ENCODE data around the gene CNTNAP2.

CNTNAP2 gene

DNA sequence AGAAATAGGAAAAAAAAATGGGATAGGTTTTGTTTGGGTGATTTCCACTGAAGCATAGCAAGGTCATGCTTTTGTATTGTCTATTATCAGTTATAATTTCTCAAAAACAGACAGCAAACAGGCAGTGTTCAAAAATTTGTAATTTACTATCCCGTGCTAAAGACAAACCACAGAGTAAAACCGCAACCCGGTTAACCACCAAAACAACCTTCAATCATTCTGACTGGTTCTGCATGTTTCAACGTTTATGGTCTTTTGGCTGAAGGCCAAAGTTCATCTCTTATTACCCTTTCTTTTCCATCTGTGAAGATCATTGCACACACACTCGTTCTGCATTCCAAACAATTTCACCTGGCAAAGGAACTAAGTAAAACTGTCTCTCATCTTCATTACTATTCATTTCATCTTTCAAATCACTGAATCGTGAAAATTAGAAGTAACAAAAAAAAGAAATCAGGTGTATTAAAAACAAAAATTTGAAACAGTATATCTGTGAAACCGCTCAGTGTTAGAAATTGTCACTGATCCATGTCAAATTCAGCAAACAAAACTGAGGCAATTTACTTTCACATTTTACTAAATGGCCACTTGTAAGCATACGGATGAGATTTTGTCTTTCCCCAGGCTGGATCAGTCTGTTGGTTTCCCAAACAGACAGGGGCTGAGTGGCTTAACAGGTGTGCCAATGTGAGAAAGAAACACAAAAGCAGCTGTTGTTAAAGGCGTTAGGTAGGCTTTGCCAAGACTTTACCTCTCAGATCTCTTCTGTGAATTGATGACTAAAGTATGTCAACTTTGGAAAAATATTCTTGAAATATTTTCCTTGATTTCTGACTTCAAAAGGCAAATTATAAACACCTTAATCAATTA lies 539.6 kb downstream of the CNTNAP2 start (continued):
- TF ChIP-seq, protein P1, sequence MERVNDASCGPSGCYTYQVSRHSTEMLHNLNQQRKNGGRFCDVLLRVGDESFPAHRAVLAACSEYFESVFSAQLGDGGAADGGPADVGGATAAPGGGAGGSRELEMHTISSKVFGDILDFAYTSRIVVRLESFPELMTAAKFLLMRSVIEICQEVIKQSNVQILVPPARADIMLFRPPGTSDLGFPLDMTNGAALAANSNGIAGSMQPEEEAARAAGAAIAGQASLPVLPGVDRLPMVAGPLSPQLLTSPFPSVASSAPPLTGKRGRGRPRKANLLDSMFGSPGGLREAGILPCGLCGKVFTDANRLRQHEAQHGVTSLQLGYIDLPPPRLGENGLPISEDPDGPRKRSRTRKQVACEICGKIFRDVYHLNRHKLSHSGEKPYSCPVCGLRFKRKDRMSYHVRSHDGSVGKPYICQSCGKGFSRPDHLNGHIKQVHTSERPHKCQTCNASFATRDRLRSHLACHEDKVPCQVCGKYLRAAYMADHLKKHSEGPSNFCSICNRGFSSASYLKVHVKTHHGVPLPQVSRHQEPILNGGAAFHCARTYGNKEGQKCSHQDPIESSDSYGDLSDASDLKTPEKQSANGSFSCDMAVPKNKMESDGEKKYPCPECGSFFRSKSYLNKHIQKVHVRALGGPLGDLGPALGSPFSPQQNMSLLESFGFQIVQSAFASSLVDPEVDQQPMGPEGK (tag by site-specific recombination; IDR thresholded peaks at IDR 0.05), result 0 out of 2 replicates have a peak, but pooled peaks have one; percentile 28
- TF ChIP-seq RBAK (tag by site-specific recombination; IDR thresholded peaks at IDR 0.05), result no peak
- no peak for TF ChIP-seq ZNF112 (tag by site-specific recombination; IDR thresholded peaks at IDR 0.05)
- no peak for TF ChIP-seq ZNF777 (tag by site-specific recombination; IDR thresholded peaks at IDR 0.05; ENCODE audit: borderline replicate concordance)
- TF ChIP-seq ZNF560 (tag by site-specific recombination; IDR thresholded peaks at IDR 0.05; ENCODE audit: borderline replicate concordance), result no peak
- peak; percentile 86 for TF ChIP-seq ZNF366 (tag by site-specific recombination; conservative IDR thresholded peaks at IDR 0.05)
- no peak for TF ChIP-seq MYNN (tag by site-specific recombination; IDR thresholded peaks at IDR 0.05; ENCODE audit: borderline replicate concordance)
- no peak for TF ChIP-seq ZNF610 (tag by site-specific recombination; IDR thresholded peaks at IDR 0.05; ENCODE audit: borderline replicate concordance)
- TF ChIP-seq, protein P2, sequence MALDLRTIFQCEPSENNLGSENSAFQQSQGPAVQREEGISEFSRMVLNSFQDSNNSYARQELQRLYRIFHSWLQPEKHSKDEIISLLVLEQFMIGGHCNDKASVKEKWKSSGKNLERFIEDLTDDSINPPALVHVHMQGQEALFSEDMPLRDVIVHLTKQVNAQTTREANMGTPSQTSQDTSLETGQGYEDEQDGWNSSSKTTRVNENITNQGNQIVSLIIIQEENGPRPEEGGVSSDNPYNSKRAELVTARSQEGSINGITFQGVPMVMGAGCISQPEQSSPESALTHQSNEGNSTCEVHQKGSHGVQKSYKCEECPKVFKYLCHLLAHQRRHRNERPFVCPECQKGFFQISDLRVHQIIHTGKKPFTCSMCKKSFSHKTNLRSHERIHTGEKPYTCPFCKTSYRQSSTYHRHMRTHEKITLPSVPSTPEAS (tag by site-specific recombination; IDR thresholded peaks at IDR 0.05), result peak; percentile 66
- TF ChIP-seq HOXC10 (CRISPR knock-in tag; IDR thresholded peaks at IDR 0.05), result no peak
- no peak for TF ChIP-seq ZNF600 (tag by site-specific recombination; IDR thresholded peaks at IDR 0.05)
- no peak for TF ChIP-seq ZBTB1 (tag by site-specific recombination; IDR thresholded peaks at IDR 0.05)
- no peak for TF ChIP-seq ZNF530 (tag by site-specific recombination; IDR thresholded peaks at IDR 0.05; ENCODE audit: low read depth)
- no peak for TF ChIP-seq SALL2 (tag by site-specific recombination; IDR thresholded peaks at IDR 0.05; ENCODE audit: borderline replicate concordance)
- TF ChIP-seq, protein P3, sequence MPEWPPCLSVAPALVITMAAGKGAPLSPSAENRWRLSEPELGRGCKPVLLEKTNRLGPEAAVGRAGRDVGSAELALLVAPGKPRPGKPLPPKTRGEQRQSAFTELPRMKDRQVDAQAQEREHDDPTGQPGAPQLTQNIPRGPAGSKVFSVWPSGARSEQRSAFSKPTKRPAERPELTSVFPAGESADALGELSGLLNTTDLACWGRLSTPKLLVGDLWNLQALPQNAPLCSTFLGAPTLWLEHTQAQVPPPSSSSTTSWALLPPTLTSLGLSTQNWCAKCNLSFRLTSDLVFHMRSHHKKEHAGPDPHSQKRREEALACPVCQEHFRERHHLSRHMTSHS (tag by site-specific recombination; IDR thresholded peaks at IDR 0.05), result no peak; the same call in 1 of the 2 replicates
- TF ChIP-seq TCF7L2 (IDR thresholded peaks at IDR 0.05; ENCODE audit: borderline replicate concordance, low read depth, low read length), result peak; percentile 84
- TF ChIP-seq SCRT1 (tag by site-specific recombination; IDR thresholded peaks at IDR 0.05; ENCODE audit: borderline replicate concordance), result no peak
- no peak for TF ChIP-seq ZNF114 (tag by site-specific recombination; IDR thresholded peaks at IDR 0.05)
- no peak for TF ChIP-seq ZNF664 (tag by site-specific recombination; IDR thresholded peaks at IDR 0.05)
- TF ChIP-seq ZNF747 (tag by site-specific recombination; IDR thresholded peaks at IDR 0.05), result no peak
- no peak for TF ChIP-seq ZNF311 (tag by site-specific recombination; IDR thresholded peaks at IDR 0.05; ENCODE audit: borderline replicate concordance)
- TF ChIP-seq ZNF155 (tag by site-specific recombination; IDR thresholded peaks at IDR 0.05), result no peak
- 0 out of 2 replicates have a peak, but pooled peaks have one; percentile 6 for TF ChIP-seq PRDM1 (tag by site-specific recombination; IDR thresholded peaks at IDR 0.05)
- TF ChIP-seq, protein P4, sequence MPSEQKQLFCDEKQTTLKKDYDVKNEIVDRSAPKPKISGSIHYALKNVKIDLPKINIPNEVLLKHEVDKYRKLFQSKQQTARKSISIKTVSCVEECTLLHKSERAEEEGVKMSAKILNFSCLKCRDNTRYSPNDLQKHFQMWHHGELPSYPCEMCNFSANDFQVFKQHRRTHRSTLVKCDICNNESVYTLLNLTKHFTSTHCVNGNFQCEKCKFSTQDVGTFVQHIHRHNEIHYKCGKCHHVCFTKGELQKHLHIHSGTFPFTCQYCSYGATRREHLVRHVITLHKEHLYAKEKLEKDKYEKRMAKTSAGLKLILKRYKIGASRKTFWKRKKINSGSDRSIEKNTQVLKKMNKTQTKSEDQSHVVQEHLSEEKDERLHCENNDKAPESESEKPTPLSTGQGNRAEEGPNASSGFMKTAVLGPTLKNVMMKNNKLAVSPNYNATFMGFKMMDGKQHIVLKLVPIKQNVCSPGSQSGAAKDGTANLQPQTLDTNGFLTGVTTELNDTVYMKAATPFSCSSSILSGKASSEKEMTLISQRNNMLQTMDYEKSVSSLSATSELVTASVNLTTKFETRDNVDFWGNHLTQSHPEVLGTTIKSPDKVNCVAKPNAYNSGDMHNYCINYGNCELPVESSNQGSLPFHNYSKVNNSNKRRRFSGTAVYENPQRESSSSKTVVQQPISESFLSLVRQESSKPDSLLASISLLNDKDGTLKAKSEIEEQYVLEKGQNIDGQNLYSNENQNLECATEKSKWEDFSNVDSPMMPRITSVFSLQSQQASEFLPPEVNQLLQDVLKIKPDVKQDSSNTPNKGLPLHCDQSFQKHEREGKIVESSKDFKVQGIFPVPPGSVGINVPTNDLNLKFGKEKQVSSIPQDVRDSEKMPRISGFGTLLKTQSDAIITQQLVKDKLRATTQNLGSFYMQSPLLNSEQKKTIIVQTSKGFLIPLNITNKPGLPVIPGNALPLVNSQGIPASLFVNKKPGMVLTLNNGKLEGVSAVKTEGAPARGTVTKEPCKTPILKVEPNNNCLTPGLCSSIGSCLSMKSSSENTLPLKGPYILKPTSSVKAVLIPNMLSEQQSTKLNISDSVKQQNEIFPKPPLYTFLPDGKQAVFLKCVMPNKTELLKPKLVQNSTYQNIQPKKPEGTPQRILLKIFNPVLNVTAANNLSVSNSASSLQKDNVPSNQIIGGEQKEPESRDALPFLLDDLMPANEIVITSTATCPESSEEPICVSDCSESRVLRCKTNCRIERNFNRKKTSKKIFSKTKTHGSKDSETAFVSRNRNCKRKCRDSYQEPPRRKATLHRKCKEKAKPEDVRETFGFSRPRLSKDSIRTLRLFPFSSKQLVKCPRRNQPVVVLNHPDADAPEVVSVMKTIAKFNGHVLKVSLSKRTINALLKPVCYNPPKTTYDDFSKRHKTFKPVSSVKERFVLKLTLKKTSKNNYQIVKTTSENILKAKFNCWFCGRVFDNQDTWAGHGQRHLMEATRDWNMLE (tag by site-specific recombination; conservative IDR thresholded peaks at IDR 0.05; ENCODE audit: low read depth), result 0 out of 2 replicates have a peak, but pooled peaks have one; percentile 26
- TF ChIP-seq, protein P5, sequence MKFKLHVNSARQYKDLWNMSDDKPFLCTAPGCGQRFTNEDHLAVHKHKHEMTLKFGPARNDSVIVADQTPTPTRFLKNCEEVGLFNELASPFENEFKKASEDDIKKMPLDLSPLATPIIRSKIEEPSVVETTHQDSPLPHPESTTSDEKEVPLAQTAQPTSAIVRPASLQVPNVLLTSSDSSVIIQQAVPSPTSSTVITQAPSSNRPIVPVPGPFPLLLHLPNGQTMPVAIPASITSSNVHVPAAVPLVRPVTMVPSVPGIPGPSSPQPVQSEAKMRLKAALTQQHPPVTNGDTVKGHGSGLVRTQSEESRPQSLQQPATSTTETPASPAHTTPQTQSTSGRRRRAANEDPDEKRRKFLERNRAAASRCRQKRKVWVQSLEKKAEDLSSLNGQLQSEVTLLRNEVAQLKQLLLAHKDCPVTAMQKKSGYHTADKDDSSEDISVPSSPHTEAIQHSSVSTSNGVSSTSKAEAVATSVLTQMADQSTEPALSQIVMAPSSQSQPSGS (tag by site-specific recombination; IDR thresholded peaks at IDR 0.05; ENCODE audit: low read depth), result 0 out of 2 replicates have a peak, but pooled peaks have one; percentile 26
- no peak for TF ChIP-seq ZNF16 (tag by site-specific recombination; IDR thresholded peaks at IDR 0.05; ENCODE audit: low read depth)
- TF ChIP-seq ZNF24 (tag by site-specific recombination; IDR thresholded peaks at IDR 0.05), result peak; percentile 82
- peak; percentile 70; the same call in 1 of the 2 replicates for TF ChIP-seq BCL11B (tag by site-specific recombination; IDR thresholded peaks at IDR 0.05; ENCODE audit: low read depth)
